ENCODE results near the gene RPL18. TPM values are rescaled to one million over a fixed set of nuclear protein-coding genes. Genes with fewer than 3 reads are reported as not detected.

The RPL18 gene
- total RNA-seq, 6 donors from 2014 or later = 950 to 1,930 (median 1,443) TPM

DNA sequence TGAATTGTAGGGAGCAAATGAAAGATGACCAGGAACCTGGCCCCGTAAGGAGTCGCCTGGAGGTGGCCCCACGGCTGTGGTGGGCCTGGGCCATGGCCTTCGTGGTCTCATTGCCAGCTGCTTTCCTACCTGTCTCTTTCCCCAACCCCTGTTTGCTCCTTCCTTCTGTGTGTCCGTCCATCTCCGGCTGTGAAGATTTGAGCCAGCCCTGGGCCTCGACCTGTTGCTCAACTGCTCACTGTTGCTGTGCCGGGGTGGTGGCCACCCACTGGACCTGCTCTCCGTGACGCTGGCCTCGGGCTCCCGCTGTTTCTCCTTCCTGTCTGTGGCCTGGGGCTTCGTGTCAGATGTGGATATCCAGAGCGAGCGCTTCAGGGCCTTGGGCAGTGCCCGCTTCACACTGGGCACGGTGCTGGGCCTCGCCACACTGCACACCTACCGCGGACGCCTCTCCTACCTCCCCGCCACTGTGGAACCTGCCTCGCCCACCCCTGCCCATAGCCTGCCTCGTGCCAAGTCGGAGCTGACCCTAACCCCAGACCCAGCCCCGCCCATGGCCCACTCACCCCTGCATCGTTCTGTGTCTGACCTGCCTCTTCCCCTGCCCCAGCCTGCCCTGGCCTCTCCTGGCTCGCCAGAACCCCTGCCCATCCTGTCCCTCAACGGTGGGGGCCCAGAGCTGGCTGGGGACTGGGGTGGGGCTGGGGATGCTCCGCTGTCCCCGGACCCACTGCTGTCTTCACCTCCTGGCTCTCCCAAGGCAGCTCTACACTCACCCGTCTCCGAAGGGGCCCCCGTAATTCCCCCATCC is 9.7 kb upstream of the RPL18 start:
- DNase-seq = peak in 1 of 2 donors; percentile 68
- peaks cover 45 to 58% (median 55%) of the 10 kb centered on the region in 4 donors for H3K4me1 ChIP-seq
- WGBS, 2 donors = 82 to 88% methylated on average over 28 to 33 of the region's 34 CpGs
- no peak overlapping the region for H3K4me3 ChIP-seq
- TF ChIP-seq, protein P1, sequence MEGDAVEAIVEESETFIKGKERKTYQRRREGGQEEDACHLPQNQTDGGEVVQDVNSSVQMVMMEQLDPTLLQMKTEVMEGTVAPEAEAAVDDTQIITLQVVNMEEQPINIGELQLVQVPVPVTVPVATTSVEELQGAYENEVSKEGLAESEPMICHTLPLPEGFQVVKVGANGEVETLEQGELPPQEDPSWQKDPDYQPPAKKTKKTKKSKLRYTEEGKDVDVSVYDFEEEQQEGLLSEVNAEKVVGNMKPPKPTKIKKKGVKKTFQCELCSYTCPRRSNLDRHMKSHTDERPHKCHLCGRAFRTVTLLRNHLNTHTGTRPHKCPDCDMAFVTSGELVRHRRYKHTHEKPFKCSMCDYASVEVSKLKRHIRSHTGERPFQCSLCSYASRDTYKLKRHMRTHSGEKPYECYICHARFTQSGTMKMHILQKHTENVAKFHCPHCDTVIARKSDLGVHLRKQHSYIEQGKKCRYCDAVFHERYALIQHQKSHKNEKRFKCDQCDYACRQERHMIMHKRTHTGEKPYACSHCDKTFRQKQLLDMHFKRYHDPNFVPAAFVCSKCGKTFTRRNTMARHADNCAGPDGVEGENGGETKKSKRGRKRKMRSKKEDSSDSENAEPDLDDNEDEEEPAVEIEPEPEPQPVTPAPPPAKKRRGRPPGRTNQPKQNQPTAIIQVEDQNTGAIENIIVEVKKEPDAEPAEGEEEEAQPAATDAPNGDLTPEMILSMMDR (IDR thresholded peaks at IDR 0.05) = no peak
- TF ChIP-seq POLR2A (IDR thresholded peaks at IDR 0.05) = no peak
- no peak for TF ChIP-seq EP300 (IDR thresholded peaks at IDR 0.05)
- TF ChIP-seq POLR2AphosphoS5 (IDR thresholded peaks at IDR 0.05) = no peak
- H3K36me3 ChIP-seq = peaks cover 0 to 25% (median 6%) of the 10 kb centered on the region in 4 donors
- H3K9me3 ChIP-seq = no peaks in the 10 kb centered on the region
- H3K27ac ChIP-seq = peak overlapping the region in 3 of 4 donors; percentile 23 to 94 (median 72)
- no peaks in the 10 kb centered on the region for H3K27me3 ChIP-seq
- no peak for ATAC-seq (ENCODE audit: low FRiP score in 2 of 2)

DNA sequence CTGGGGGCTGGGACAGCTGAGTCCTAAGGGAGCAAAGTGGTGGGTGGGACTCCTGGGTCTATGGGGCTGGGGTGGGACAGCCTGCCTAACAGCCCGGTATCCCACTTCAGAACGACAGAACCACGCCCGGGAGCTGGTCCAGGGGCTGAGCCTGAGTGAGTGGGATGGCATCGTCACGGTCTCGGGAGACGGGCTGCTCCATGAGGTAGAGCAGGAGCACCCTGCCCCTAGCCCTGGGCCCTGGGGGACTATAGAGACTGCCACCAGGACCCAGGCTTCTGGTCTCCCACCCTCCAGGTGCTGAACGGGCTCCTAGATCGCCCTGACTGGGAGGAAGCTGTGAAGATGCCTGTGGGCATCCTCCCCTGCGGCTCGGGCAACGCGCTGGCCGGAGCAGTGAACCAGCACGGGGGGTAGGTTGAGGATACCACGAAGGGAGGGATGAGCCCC is 8.9 kb upstream of the RPL18 start:
- DNase-seq (no peak), ATAC-seq (ENCODE audit: low FRiP score in 2 of 2) (no peak)
- WGBS, 2 donors = 90% methylated on average over 2 to 16 of the region's 17 CpGs
- no peaks in the 10 kb centered on the region for H3K9me3 ChIP-seq
- peaks cover 45 to 58% (median 55%) of the 10 kb centered on the region in 4 donors for H3K4me1 ChIP-seq
- H3K27ac ChIP-seq = peak overlapping the region in 3 of 4 donors; percentile 17 to 72 (median 23)
- H3K27me3 ChIP-seq = no peaks in the 10 kb centered on the region
- H3K4me3 ChIP-seq = no peak overlapping the region
- TF ChIP-seq POLR2A (IDR thresholded peaks at IDR 0.05) (no peak), POLR2AphosphoS5 (IDR thresholded peaks at IDR 0.05) (no peak), EP300 (IDR thresholded peaks at IDR 0.05) (no peak)
- TF ChIP-seq, protein P1 (IDR thresholded peaks at IDR 0.05) = no peak
- peaks cover 0 to 25% (median 6%) of the 10 kb centered on the region in 4 donors for H3K36me3 ChIP-seq

DNA sequence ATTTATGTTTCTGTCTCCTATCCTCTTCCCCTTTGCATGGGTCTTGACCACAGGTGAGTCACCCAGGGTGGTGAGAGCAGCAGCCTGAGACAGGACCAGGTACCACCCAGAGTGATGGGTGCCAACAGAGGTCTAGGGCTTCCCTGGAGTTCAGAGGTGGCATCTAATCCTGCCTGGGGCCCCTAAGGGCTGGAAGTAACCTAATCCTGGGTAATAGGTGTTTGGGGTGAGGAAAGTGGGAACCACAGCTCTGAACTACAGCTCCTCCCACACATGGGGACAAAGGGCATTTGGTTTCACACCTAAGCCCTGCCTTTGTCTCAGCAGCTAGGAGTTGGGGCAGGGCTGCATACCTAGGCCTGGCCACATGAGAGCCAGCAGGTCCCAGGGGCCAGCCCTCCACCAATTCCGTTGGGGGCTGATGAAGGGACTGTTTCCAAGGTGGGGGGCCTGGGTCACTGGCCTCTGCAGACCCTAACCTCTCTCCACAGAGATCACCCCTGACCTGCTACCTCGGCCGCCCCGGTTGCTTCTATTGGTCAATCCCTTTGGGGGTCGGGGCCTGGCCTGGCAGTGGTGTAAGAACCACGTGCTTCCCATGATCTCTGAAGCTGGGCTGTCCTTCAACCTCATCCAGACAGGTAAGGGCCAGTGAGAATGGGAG is 8.4 kb upstream of the RPL18 start:
- Histone ChIP-seq H3K27ac (peak overlapping the region in 1 of 4 donors; percentile 17), H3K9me3 (no peaks in the 10 kb centered on the region), H3K4me3 (no peak overlapping the region), H3K27me3 (no peaks in the 10 kb centered on the region), H3K36me3 (peaks cover 0 to 25% (median 6%) of the 10 kb centered on the region in 4 donors), H3K4me1 (peaks cover 41 to 55% (median 52%) of the 10 kb centered on the region in 4 donors)
- no peak for ATAC-seq (ENCODE audit: low FRiP score in 2 of 2)
- 80 to 82% methylated on average over 1 to 6 of the region's 6 CpGs for WGBS, 2 donors
- DNase-seq = no peak
- TF ChIP-seq, protein P1 (IDR thresholded peaks at IDR 0.05) = no peak

DNA sequence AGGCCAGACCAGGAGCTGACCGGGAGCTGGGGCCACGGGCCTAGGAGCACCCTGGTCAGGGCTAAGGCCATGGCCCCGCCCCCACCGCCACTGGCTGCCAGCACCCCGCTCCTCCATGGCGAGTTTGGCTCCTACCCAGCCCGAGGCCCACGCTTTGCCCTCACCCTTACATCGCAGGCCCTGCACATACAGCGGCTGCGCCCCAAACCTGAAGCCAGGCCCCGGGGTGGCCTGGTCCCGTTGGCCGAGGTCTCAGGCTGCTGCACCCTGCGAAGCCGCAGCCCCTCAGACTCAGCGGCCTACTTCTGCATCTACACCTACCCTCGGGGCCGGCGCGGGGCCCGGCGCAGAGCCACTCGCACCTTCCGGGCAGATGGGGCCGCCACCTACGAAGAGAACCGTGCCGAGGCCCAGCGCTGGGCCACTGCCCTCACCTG is 6.9 kb upstream of the RPL18 start:
- ATAC-seq (ENCODE audit: low FRiP score in 2 of 2) = no peak
- Histone ChIP-seq H3K27me3 (no peaks in the 10 kb centered on the region), H3K4me3 (no peak overlapping the region), H3K27ac (peak overlapping the region in 1 of 4 donors; percentile 87), H3K36me3 (peaks cover 0 to 25% (median 9%) of the 10 kb centered on the region in 4 donors), H3K9me3 (no peaks in the 10 kb centered on the region), H3K4me1 (peaks cover 26 to 46% (median 39%) of the 10 kb centered on the region in 4 donors)
- 94 to 97% methylated on average over 19 to 21 of the region's 30 CpGs for WGBS, 2 donors
- DNase-seq = peak in 1 of 2 donors; percentile 86
- no peak for TF ChIP-seq EP300 (IDR thresholded peaks at IDR 0.05)
